Ectodermal cell (in vitro differentiated cells): ENCODE results near the gene ARMC3.

Source experiments
- H3K27ac ChIP-seq: 2 replicates; pipeline ENCODE4 v1.7.0; 2013; ENCODE audit warnings: mild to moderate bottlenecking, low read depth, low read length; ENCODE audit not compliant: insufficient read depth, poor library complexity, severe bottlenecking
- H3K27me3 ChIP-seq: 2 replicates; pipeline ENCODE4 v1.7.0; 2013; ENCODE audit warnings: mild to moderate bottlenecking, low read length; ENCODE audit not compliant: insufficient read depth, control insufficient read depth, poor library complexity, severe bottlenecking
- H3K36me3 ChIP-seq: one replicate; pipeline ENCODE4 v1.7.0; 2013; ENCODE audit warnings: low read length; ENCODE audit not compliant: control insufficient read depth, insufficient read depth
- H3K4me1 ChIP-seq: one replicate; pipeline ENCODE4 v1.7.0; 2013; ENCODE audit warnings: low read length; ENCODE audit not compliant: control insufficient read depth, insufficient read depth
- H3K4me3 ChIP-seq: 2 replicates; pipeline ENCODE4 v1.7.0; 2013; ENCODE audit warnings: low read depth, low read length, control low read depth; ENCODE audit not compliant: insufficient read depth
- H3K9me3 ChIP-seq: 2 replicates; pipeline ENCODE4 v1.7.0; 2013; ENCODE audit warnings: mild to moderate bottlenecking, low read length, moderate library complexity; ENCODE audit not compliant: control insufficient read depth
- WGBS, 2 experiments: methylation state at CpG; one replicate each; pipeline ENCODE4 v1.1.7; 2013; ENCODE audit warnings: missing lambda C conversion rate in 2 of 2; 5-methylcytosine and 5-hydroxymethylcytosine counted together

The ARMC3 gene

DNA sequence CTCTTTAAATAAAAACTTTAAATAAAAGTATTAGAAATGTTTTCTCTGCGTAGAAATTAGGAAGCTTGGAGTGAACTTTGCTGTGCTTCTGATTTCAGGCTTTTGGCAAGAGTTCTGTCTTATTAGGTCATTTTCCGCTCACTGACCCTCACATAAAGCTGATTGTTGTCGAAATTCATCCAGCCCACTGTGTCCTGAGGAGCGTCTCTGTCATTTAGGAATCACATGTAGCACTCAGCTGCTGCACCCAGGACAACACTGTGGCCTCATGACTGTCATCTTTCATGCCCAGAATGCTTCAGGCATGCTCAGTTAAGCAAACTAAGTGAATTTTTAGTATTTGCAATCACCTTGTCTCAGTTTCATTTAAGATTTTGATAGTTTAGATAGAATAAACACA lies 109.7 kb downstream of the ARMC3 start:
- no peak overlapping the region for H3K4me3 ChIP-seq
- H3K9me3 ChIP-seq: no peaks in the 10 kb centered on the region
- H3K4me1 ChIP-seq: no peaks in the 10 kb centered on the region
- no peaks in the 10 kb centered on the region for H3K27me3 ChIP-seq
- H3K36me3 ChIP-seq: no peaks in the 10 kb centered on the region
- H3K27ac ChIP-seq: no peak overlapping the region
- WGBS, 2 experiments: 84 to 86% methylated on average over 4 of the region's 4 CpGs

GRCh38 chr10:23038172-23038571 lies 110.3 kb downstream of the ARMC3 start:
- 96 to 98% methylated on average over 3 to 4 of the region's 5 CpGs for WGBS, 2 experiments
- Histone ChIP-seq H3K9me3 (no peaks in the 10 kb centered on the region), H3K27me3 (no peaks in the 10 kb centered on the region), H3K4me3 (no peak overlapping the region), H3K27ac (no peak overlapping the region), H3K36me3 (no peaks in the 10 kb centered on the region), H3K4me1 (no peaks in the 10 kb centered on the region)

- Histone ChIP-seq H3K27ac (no peak overlapping the region), H3K9me3 (no peaks in the 10 kb centered on the region), H3K4me3 (no peak overlapping the region), H3K36me3 (no peaks in the 10 kb centered on the region), H3K4me1 (no peaks in the 10 kb centered on the region), H3K27me3 (no peaks in the 10 kb centered on the region)
- WGBS, 2 experiments: 93 to 100% methylated on average over 2 of the region's 2 CpGs
Measured at GRCh38 chr10:23040002-23040401, 112.1 kb downstream of the ARMC3 start.

- H3K4me1 ChIP-seq: no peaks in the 10 kb centered on the region
- no peak overlapping the region for H3K27ac ChIP-seq
- no peaks in the 10 kb centered on the region for H3K9me3 ChIP-seq
- 88 to 96% methylated on average over 4 of the region's 4 CpGs for WGBS, 2 experiments
- no peaks in the 10 kb centered on the region for H3K36me3 ChIP-seq
- no peaks in the 10 kb centered on the region for H3K27me3 ChIP-seq
- no peak overlapping the region for H3K4me3 ChIP-seq
Measured at GRCh38 chr10:23046027-23046426, 118.2 kb downstream of the ARMC3 start.

DNA sequence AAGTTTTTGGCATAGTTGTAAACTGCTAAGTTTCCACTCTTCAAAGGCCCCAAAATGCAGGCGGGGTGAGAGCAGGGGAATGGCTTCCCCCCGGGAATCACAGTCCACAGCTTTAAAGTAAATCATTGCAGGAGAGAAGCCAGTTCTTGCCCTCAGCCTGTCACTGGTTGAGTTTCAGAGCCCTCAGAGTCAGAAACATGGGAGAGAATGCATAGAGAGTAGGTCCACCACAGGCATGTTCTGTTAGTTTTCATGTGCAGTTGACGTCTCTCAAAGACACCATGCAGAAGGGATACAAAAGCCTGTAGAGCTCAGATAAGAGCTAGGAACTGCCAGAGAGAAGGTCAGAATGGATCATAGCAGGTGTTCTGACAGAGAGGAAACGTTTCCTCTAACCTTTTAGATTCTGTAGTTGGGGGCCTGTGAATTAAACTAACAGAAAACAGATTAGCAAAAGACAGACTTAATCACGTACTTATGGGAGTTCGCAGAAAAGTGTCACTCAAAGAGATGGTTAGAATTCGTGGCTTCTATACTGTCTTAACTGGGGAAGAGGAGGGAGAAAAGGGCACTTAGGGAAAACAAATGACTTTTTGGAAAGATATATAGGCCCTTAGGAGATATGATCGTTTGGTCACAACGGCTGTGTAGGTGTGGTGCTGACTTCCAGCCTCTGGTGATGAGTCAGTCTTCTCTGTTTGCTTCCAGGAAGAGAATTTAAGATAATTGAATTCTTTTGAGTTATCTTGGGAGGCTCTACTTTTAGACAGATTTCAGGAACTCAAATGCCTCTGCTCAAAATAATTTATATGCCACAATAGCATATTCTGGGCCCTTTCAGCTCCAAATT lies 119.6 kb downstream of the ARMC3 start:
- Histone ChIP-seq H3K4me3 (no peak overlapping the region), H3K27ac (no peak overlapping the region), H3K36me3 (no peaks in the 10 kb centered on the region), H3K9me3 (no peaks in the 10 kb centered on the region), H3K27me3 (no peaks in the 10 kb centered on the region), H3K4me1 (peaks cover 5% of the 10 kb centered on the region)
- 80 to 81% methylated on average over 9 of the region's 9 CpGs for WGBS, 2 experiments

DNA sequence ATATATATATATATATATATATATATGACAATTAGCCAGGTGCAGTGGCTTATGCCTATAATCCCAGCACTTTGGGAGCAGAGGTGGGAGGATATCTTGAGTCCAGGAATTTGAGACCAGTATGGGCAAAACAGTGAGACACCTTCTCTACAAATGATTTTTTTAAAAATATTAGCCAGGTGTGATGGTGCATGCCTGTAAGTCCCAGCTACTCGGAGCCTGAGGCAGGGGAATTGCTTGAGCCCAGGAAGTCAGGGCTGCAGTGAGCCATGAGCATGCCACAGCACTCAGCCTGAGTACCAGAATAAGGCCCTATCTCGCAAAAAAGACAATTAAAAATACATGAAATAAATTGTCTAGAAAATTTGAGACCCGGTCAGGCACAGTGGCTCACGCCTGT lies 120.3 kb downstream of the ARMC3 start:
- Histone ChIP-seq H3K36me3 (no peaks in the 10 kb centered on the region), H3K27me3 (no peaks in the 10 kb centered on the region), H3K9me3 (no peaks in the 10 kb centered on the region), H3K4me1 (peaks cover 5% of the 10 kb centered on the region), H3K27ac (no peak overlapping the region), H3K4me3 (no peak overlapping the region)
- 91 to 92% methylated on average over 4 of the region's 4 CpGs for WGBS, 2 experiments

DNA sequence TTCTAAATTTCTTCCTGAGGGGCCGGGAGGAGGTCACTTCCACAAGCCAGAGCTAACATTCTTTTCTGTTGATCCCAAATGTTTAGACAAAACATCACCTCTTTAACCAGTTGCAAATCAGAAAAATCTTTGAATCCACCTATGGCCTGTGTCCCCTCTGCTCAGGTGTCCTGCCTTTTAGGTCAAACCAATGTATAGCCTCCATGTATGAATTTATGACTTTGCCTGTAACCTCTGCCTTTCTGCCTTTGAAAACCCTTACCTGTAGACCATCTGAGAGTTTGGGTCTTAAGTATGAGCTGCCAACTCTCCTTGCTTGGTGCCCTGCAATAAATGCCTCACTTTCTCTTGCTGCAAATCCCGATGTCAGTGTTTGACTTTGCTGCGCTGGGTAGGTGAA lies 123.4 kb downstream of the ARMC3 start:
- WGBS, 2 experiments: 92 to 95% methylated on average over 3 of the region's 3 CpGs
- H3K4me1 ChIP-seq: peaks cover 28% of the 10 kb centered on the region
- H3K36me3 ChIP-seq: no peaks in the 10 kb centered on the region
- H3K4me3 ChIP-seq: no peak overlapping the region
- no peaks in the 10 kb centered on the region for H3K9me3 ChIP-seq
- H3K27ac ChIP-seq: no peak overlapping the region
- no peaks in the 10 kb centered on the region for H3K27me3 ChIP-seq

DNA sequence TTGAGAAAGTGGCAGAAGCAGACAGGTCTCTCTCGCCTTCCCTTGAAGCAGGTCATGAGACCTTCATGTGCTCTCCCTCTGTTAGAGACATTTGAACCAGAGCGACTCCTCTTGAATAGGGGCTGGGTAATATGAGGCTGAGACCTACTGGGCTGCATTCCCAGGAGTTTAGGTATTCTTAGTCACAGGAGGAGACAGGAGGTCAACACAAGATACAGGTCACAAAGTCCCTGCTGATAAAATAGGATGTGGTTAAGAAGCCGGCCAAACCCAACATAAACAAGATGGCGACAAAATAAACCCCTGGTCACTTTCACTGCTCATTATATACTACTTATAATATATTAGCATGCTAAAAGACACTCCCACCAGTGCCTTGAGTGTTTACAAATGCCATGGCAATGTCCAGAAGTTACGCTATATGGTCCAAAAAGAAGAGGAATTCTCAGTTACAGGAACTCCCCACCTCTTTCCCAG lies 124.0 kb downstream of the ARMC3 start:
- Histone ChIP-seq H3K36me3 (no peaks in the 10 kb centered on the region), H3K27ac (no peak overlapping the region), H3K4me1 (peaks cover 28% of the 10 kb centered on the region), H3K27me3 (no peaks in the 10 kb centered on the region), H3K4me3 (no peak overlapping the region), H3K9me3 (no peaks in the 10 kb centered on the region)
- WGBS, 2 experiments: 90 to 93% methylated on average over 5 of the region's 5 CpGs

- H3K27ac ChIP-seq: no peak overlapping the region
Measured at GRCh38 chr10:23053036-23053435, 125.2 kb downstream of the ARMC3 start.

GRCh38 chr10:23055424-23056185 lies 127.8 kb downstream of the ARMC3 start:
- H3K36me3 ChIP-seq: no peaks in the 10 kb centered on the region
- no peaks in the 10 kb centered on the region for H3K27me3 ChIP-seq
- peaks cover 28% of the 10 kb centered on the region for H3K4me1 ChIP-seq
- no peaks in the 10 kb centered on the region for H3K9me3 ChIP-seq
- peak overlapping the region; percentile 89 for H3K27ac ChIP-seq
- no peak overlapping the region for H3K4me3 ChIP-seq
- WGBS, 2 experiments: 10 to 12% methylated on average over 6 to 7 of the region's 7 CpGs

More at GRCh38 chr10:23053036-23053435, 125.2 kb downstream of the ARMC3 start:
- Histone ChIP-seq H3K36me3 (no peaks in the 10 kb centered on the region), H3K4me1 (peaks cover 28% of the 10 kb centered on the region), H3K4me3 (no peak overlapping the region), H3K9me3 (no peaks in the 10 kb centered on the region), H3K27me3 (no peaks in the 10 kb centered on the region)
- WGBS, 2 experiments: 79 to 82% methylated on average over 1 of the region's 1 CpG
